K562 (cell line): ENCODE measurements around the gene C1QTNF5. TPM values are rescaled to one million over a fixed set of nuclear protein-coding genes. Genes with fewer than 3 reads are reported as not detected.

Experiments
- ATAC-seq: fragments of 200-7000 bp; cut with Tn5 transposase; 3 replicates; pipeline ENCODE4 v1.9.1; 2020; ENCODE audit warnings: moderate library complexity
- BruUV-seq: library from RNA; stranded (reverse); fragments of 400-500 nt; replicated peaks from 2 replicates; lab custom pipeline; 2021; lab: Mats Ljungman, UMichigan
- CTCF ChIA-PET: fragments of 300-600 bp; formaldehyde crosslinking; extraction: SDS; loops from one replicate; lab custom pipeline; 2021; ENCODE audit warnings: low intra/inter-chr PET ratio; lab: Yijun Ruan, JAX
- POLR2A ChIA-PET: fragments of 300-600, 350-650 bp; sonication (Branson Sonifier 250); formaldehyde crosslinking; extraction: SDS; loops from one replicate; lab custom pipeline; 2021; ENCODE audit warnings: antibody characterized with exemption, inconsistent platforms; lab: Yijun Ruan, JAX
- DNase-seq, 4 experiments: peaks; one replicate each; pipeline versions ENCODE4 v3.0.0 to v3.0.0-alpha.2; 2011 to 2018; ENCODE audit warnings: low spot score in 3 of 4, mixed read lengths in 3 of 4; ENCODE audit errors: extremely low read depth in 1 of 4
- FAIRE-seq: peaks from 2 replicates; lab custom pipeline; 2011; peaks lifted over from hg19 to GRCh38; lab: Jason Lieb, UNC
- H2AFZ ChIP-seq: 2 replicates; pipeline ENCODE4 v1.6.0; 2011; ENCODE audit warnings: low read depth, low read length, control low read depth, inconsistent platforms
- H3K27ac ChIP-seq: fragments of 200-600 bp; 3 replicates; pipeline ENCODE4 v1.8.0; 2011; ENCODE audit warnings: low read depth, mild to moderate bottlenecking, control low read depth, inconsistent platforms, low read length, moderate library complexity, mixed read lengths; ENCODE audit errors: extremely low read depth
- H3K27me3 ChIP-seq, 2 experiments: fragments of 300-600 bp in 1 of 2; 2 replicates in 1 of 2; 3 replicates in 1 of 2; pipeline versions ENCODE4 v1.6.0 to v1.8.0; 2011; ENCODE audit warnings: inconsistent platforms in 2 of 2, low read length in 2 of 2, mild to moderate bottlenecking in 1 of 2, mixed read lengths in 1 of 2, moderate library complexity in 1 of 2; ENCODE audit not compliant: control insufficient read depth in 2 of 2, insufficient read depth in 2 of 2
- H3K36me3 ChIP-seq: fragments of 300-600 bp; 3 replicates; pipeline ENCODE4 v1.8.0; 2011; ENCODE audit warnings: mild to moderate bottlenecking, low read length, inconsistent platforms; ENCODE audit not compliant: control insufficient read depth, insufficient read depth
- H3K4me1 ChIP-seq, 2 experiments: fragments of 200-600 bp in 1 of 2; replicated peaks in 1 of 2; 2 replicates in 1 of 2; 3 replicates in 1 of 2; pipeline versions ENCODE4 v1.5.1 to v1.8.0; 2011; ENCODE audit warnings: inconsistent platforms in 2 of 2, low read length in 2 of 2, mild to moderate bottlenecking in 1 of 2, mixed read lengths in 1 of 2, moderate library complexity in 1 of 2; ENCODE audit not compliant: control insufficient read depth in 2 of 2, insufficient read depth in 2 of 2
- H3K4me2 ChIP-seq: 2 replicates; pipeline ENCODE4 v1.6.1; 2011; ENCODE audit warnings: low read length, control low read depth, inconsistent platforms, mixed read lengths; ENCODE audit not compliant: insufficient read depth
- H3K4me3 ChIP-seq: fragments of 200-600 bp; sonication (generic), shearing (Covaris generic); 2 replicates; pipeline ENCODE4 v1.5.1; 2016; ENCODE audit warnings: control low read depth, inconsistent platforms
- H3K79me2 ChIP-seq: fragments of 200-600 bp; 3 replicates; pipeline ENCODE4 v1.8.0; 2011; ENCODE audit warnings: low read length, inconsistent platforms; ENCODE audit not compliant: control insufficient read depth, insufficient read depth
- H3K9ac ChIP-seq, 2 experiments: 2 replicates each; pipeline versions ENCODE4 v1.6.0 to v1.6.1; 2011; ENCODE audit warnings: low read depth in 2 of 2, low read length in 2 of 2, control low read depth in 1 of 2, inconsistent platforms in 1 of 2, mild to moderate bottlenecking in 1 of 2, mixed read lengths in 1 of 2; ENCODE audit not compliant: insufficient read depth in 1 of 2
- H3K9me1 ChIP-seq: one replicate; pipeline ENCODE4 v1.6.0; 2011; ENCODE audit warnings: inconsistent platforms, mild to moderate bottlenecking, low read length, moderate library complexity; ENCODE audit not compliant: control insufficient read depth, insufficient read depth
- H3K9me3 ChIP-seq: replicated peaks from 2 replicates; pipeline ENCODE4 v1.5.1; 2011; ENCODE audit warnings: low read depth, low read length, inconsistent platforms; ENCODE audit not compliant: control insufficient read depth, insufficient read depth
- H4K20me1 ChIP-seq: replicated peaks from 2 replicates; pipeline ENCODE4 v1.6.1; 2011; ENCODE audit warnings: low read length, inconsistent platforms, mixed read lengths; ENCODE audit not compliant: control insufficient read depth, insufficient read depth
- ARID1B ChIP-seq: fragments of 450-650 bp; IDR thresholded peaks from 2 replicates; pipeline ENCODE4 v1.6.1; 2016; ENCODE audit warnings: antibody characterized with exemption, mild to moderate bottlenecking, inconsistent platforms
- BACH1 ChIP-seq: fragments of 200-800 bp; sonication (Bioruptor generic); IDR thresholded peaks from 2 replicates; pipeline ENCODE4 v1.6.1; 2016; ENCODE audit warnings: missing genetic modification characterization, missing compliant biosample characterization
- ETV6 ChIP-seq, 3 experiments: fragments of 150-350 bp in 1 of 3; sonication (generic) in 1 of 3; formaldehyde crosslinking in 1 of 3; IDR thresholded peaks; 2 replicates each; pipeline versions ENCODE4 v1.6.1 to v1.8.0; 2014 to 2022; ENCODE audit warnings: borderline replicate concordance in 2 of 3, low read depth in 2 of 3, antibody characterized with exemption in 1 of 3, low read length in 1 of 3, mild to moderate bottlenecking in 1 of 3, missing genetic modification reagents in 1 of 3
- IFI16 ChIP-seq: fragments of 250-450 bp; sonication (Bioruptor Pico); IDR thresholded peaks from 2 replicates; pipeline ENCODE4 v2.1.2; 2022; ENCODE audit warnings: mild to moderate bottlenecking, inconsistent platforms
- KAT2B ChIP-seq: IDR thresholded peaks from one replicate; pipeline ENCODE4 v1.6.1; 2012; ENCODE audit warnings: low read depth, mild to moderate bottlenecking, control low read depth, inconsistent platforms, low read length, moderate library complexity
- PHB2 ChIP-seq: fragments of 450-650 bp; IDR thresholded peaks from 2 replicates; pipeline ENCODE4 v1.6.1; 2017; ENCODE audit warnings: low read depth
- SFPQ ChIP-seq: fragments of 200-400 bp; formaldehyde crosslinking; IDR thresholded peaks from 2 replicates; pipeline ENCODE4 v1.6.1; 2017; ENCODE audit warnings: mild to moderate bottlenecking, low read depth, low read length, moderate library complexity
- SIN3B ChIP-seq: fragments of 450-650 bp; IDR thresholded peaks from 2 replicates; pipeline ENCODE4 v1.6.1; 2017; ENCODE audit warnings: low read depth, mild to moderate bottlenecking, moderate library complexity
- ZC3H11A ChIP-seq: IDR thresholded peaks from 2 replicates; pipeline ENCODE4 v1.6.1; 2012; ENCODE audit warnings: low read depth, low read length, improper control_type of control experiment
- ZNF445 ChIP-seq: fragments of 250-450 bp; sonication (Bioruptor Pico); IDR thresholded peaks from 2 replicates; pipeline ENCODE4 v1.4.0; 2020; ENCODE audit warnings: low read depth, mild to moderate bottlenecking, moderate library complexity
- WGBS: fragments of 100-300 bp; shearing (Covaris generic); methylation state at CpG from one replicate; pipeline ENCODE4 v1.1.6; 2016; ENCODE audit warnings: low coverage, mixed read lengths; ENCODE audit not compliant: insufficient coverage; ENCODE audit errors: missing lambda C conversion rate; 5-methylcytosine and 5-hydroxymethylcytosine counted together
- in situ Hi-C: fragments of 300-500 bp; cut with MboI; formaldehyde crosslinking; loops from 4 replicates; pipeline ENCODE4 v1.15.0; 2018; ENCODE audit warnings: inconsistent platforms, mixed read lengths
- intact Hi-C: fragments of 100-400 bp; cut with micrococcal nuclease; formaldehyde crosslinking; loops from 2 replicates; pipeline ENCODE4 v1.14.2; 2022
- polyA plus RNA-seq, 8 experiments: library from polyadenylated mRNA; depleted of rRNA in 4 of 8; stranded (reverse) in 5 of 8; unstranded in 3 of 8; fragments of >200 nt; fragmentation: Nextera tagmentation in 2 of 8; fragmentation: Illumina TruSeq in 1 of 8; extraction: Ambion mirVana in 2 of 8; extraction: Trizol in 1 of 8; gene quantifications; 2 replicates each; pipeline versions ENCODE4 v1.2.1 to v1.2.3, GENCODE V29; 2011 to 2014; ENCODE audit warnings: inconsistent platforms in 1 of 8, missing spikeins in 1 of 8
- total RNA-seq, 7 experiments: library from RNA; depleted of rRNA in 6 of 7; stranded (reverse); fragments of >200 nt in 6 of 7; fragmentation: Illumina TruSeq in 2 of 7; extraction: Trizol in 2 of 7; gene quantifications; 2 replicates each; pipeline versions ENCODE4 v1.2.1 to v1.2.3, GENCODE V29; 2011 to 2021; ENCODE audit warnings: low replicate concordance in 1 of 7
- TF ChIP-seq, protein P1 (sequence below): IDR thresholded peaks from 3 replicates; pipeline ENCODE4 v1.6.1; 2011; ENCODE audit warnings: borderline replicate concordance, mild to moderate bottlenecking; ENCODE audit not compliant: insufficient read length, insufficient read depth
- TF ChIP-seq, protein P2 (sequence below), 3 experiments: fragments of 200-800 bp in 1 of 3; sonication (Bioruptor generic) in 1 of 3; sonication (generic) in 1 of 3; formaldehyde crosslinking in 1 of 3; IDR thresholded peaks; 2 replicates each; pipeline versions ENCODE4 v1.6.1 to v1.8.0; 2016 to 2022; ENCODE audit warnings: mild to moderate bottlenecking in 2 of 3, missing compliant biosample characterization in 2 of 3, missing genetic modification characterization in 2 of 3, missing genetic modification reagents in 1 of 3
- TF ChIP-seq, protein P3 (sequence below): fragments of 250-450 bp; sonication (Bioruptor Pico); IDR thresholded peaks from 2 replicates; pipeline ENCODE4 v1.8.0; 2022; ENCODE audit warnings: inconsistent platforms, mild to moderate bottlenecking, moderate library complexity, borderline replicate concordance

Gene C1QTNF5
- total and polyA plus RNA-seq, 9 of the 15 experiments (the other 6 are each of a cell fraction or from before 2014, with no cell fraction given): 0.07 to 0.76 (median 0.24) TPM; not detected in 1

DNA sequence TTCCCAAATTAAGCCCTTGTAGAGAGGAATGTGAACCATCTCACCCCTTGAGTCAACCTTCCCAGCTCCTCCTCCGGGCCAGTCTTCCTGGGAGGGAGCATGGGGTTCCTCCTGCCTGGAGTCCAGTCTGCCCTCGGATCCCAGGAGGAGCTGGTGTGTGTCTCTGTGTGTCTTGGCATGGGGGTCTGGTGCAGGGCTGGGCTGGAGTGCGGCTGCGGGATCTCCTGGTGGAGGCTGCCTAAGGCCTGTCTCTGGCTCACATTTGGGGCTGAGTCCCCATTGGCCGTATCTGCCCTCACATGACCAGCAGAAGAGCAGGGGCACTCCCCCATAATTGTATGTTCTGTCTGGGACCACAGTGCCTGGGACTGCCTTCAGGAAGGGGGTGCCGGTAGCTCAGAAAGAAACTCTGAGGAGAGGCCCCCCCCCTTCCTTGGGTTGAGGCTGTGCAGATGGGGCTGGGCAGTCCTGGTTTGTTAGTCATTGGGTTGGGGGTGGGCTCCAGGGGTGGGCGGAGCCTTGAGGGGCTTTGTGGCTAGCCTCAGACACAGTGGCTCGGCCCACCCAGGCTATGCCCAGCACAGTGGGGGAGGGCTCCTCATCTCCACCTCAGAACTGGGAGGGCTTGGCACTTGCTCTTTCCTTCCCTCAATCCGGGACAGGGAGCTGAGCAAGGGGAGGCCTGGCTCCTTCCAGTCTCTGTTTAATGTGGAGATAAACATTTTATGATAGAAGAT, 2.9 kb downstream of the C1QTNF5 start:
- H3K27ac ChIP-seq: 0 out of 3 replicates have a peak overlapping the region, but pooled peaks have one; percentile 18
- H3K4me1 ChIP-seq: peaks cover 23 to 70% of the 10 kb centered on the region in 2 experiments; a peak in 4 of 5 replicates
- no peak overlapping the region for H2AFZ ChIP-seq
- ChIA-PET CTCF (interaction anchor here (0.7 to 1.3 kb wide), 2 partner anchors 135 to 137 kb away, joined by 3 read pairs; no protein-coding TSS in a partner anchor), POLR2A (interaction anchor here (0.6 to 2.6 kb wide), 29 partner anchors 10 to 466 kb away, joined by 3 to 22 read pairs (median 4); partner anchors contain the start of genes ABCG4, C2CD2L, CBL and MCAM)
- FAIRE-seq (no peak), DNase-seq (peak; percentile 36 to 62 (median 56)), ATAC-seq (peak; percentile 1)
- H4K20me1 ChIP-seq: no peaks in the 10 kb centered on the region
- no TSS peak for BruUV-seq
- peaks cover 0 to 11% of the 10 kb centered on the region in 2 experiments; a peak in 3 of 5 replicates for H3K27me3 ChIP-seq
- in situ Hi-C loops (no loop called here), intact Hi-C loops (loop anchor here (2.0 to 5.0 kb wide), 2 partner anchors 35 to 137 kb away; no protein-coding TSS in a partner anchor)
- H3K79me2 ChIP-seq: peaks cover 30% of the 10 kb centered on the region
- H3K4me3 ChIP-seq: no peak overlapping the region
- peak overlapping the region; percentile 66 for H3K4me2 ChIP-seq
- no peaks in the 10 kb centered on the region for H3K9me1 ChIP-seq
- H3K9me3 ChIP-seq: no peaks in the 10 kb centered on the region
- H3K36me3 ChIP-seq: peaks cover 17% of the 10 kb centered on the region; the same call in 1 of the 3 replicates
- 42% methylated on average over 7 of the region's 9 CpGs for WGBS
- H3K9ac ChIP-seq: peak overlapping the region; percentile 23 to 81; a peak in 3 of 4 replicates
- TF ChIP-seq BACH1 (tag) (no peak), PHB2 (no peak), SFPQ (no peak), ZNF445 (no peak), ARID1B (no peak), ZC3H11A (no peak), IFI16 (CRISPR knock-in tag) (no peak), ETV6 (IDR thresholded peaks at IDR 0.05; ENCODE audit: borderline replicate concordance in 1 of 2, low read depth in 2 of 2, low read length in 1 of 2) (no peak), ETV6 (CRISPR knock-in tag; IDR thresholded peaks at IDR 0.05; ENCODE audit: borderline replicate concordance) (no peak), KAT2B (no peak), SIN3B (no peak)
- TF ChIP-seq, protein P1, sequence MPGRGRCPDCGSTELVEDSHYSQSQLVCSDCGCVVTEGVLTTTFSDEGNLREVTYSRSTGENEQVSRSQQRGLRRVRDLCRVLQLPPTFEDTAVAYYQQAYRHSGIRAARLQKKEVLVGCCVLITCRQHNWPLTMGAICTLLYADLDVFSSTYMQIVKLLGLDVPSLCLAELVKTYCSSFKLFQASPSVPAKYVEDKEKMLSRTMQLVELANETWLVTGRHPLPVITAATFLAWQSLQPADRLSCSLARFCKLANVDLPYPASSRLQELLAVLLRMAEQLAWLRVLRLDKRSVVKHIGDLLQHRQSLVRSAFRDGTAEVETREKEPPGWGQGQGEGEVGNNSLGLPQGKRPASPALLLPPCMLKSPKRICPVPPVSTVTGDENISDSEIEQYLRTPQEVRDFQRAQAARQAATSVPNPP: no peak
- TF ChIP-seq, protein P2, sequence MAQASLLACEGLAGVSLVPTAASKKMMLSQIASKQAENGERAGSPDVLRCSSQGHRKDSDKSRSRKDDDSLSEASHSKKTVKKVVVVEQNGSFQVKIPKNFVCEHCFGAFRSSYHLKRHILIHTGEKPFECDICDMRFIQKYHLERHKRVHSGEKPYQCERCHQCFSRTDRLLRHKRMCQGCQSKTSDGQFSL (CRISPR knock-in tag; IDR thresholded peaks at IDR 0.05): peak; percentile 66; the same call in 1 of the 2 replicates
- TF ChIP-seq, protein P2 (tag; IDR thresholded peaks at IDR 0.05): no peak; a peak in 1 of 4 replicates
- TF ChIP-seq, protein P3, sequence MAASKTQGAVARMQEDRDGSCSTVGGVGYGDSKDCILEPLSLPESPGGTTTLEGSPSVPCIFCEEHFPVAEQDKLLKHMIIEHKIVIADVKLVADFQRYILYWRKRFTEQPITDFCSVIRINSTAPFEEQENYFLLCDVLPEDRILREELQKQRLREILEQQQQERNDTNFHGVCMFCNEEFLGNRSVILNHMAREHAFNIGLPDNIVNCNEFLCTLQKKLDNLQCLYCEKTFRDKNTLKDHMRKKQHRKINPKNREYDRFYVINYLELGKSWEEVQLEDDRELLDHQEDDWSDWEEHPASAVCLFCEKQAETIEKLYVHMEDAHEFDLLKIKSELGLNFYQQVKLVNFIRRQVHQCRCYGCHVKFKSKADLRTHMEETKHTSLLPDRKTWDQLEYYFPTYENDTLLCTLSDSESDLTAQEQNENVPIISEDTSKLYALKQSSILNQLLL (CRISPR knock-in tag): no peak
